HEK293T (cell line): ENCODE measurements around the gene TAF6L.
A peak's percentile ranks its signal among the peaks of the same experiment; 100 is the strongest.

ENCODE experiments used
- BHLHE40 ChIP-seq: fragments of 450-650 bp; IDR thresholded peaks from 2 replicates; pipeline ENCODE4 v1.6.1; 2016; ENCODE audit warnings: mild to moderate bottlenecking, moderate library complexity, borderline replicate concordance
- ELF4 ChIP-seq: fragments of 450-650 bp; IDR thresholded peaks from 2 replicates; pipeline ENCODE4 v1.6.1; 2017; ENCODE audit warnings: antibody characterized with exemption
- FOXM1 ChIP-seq: fragments of 450-650 bp; IDR thresholded peaks from 2 replicates; pipeline ENCODE4 v1.6.1; 2017; ENCODE audit warnings: mild to moderate bottlenecking, borderline replicate concordance
- HDGF ChIP-seq: fragments of 450-650 bp; IDR thresholded peaks from 2 replicates; pipeline ENCODE4 v1.6.1; 2017; ENCODE audit warnings: antibody characterized with exemption, borderline replicate concordance
- L3MBTL2 ChIP-seq: fragments of 450-650 bp; conservative IDR thresholded peaks from 2 replicates; pipeline ENCODE4 v1.6.1; 2016; ENCODE audit warnings: mild to moderate bottlenecking
- SUZ12 ChIP-seq: fragments of 450-650 bp; IDR thresholded peaks from 2 replicates; pipeline ENCODE4 v1.6.1; 2016; ENCODE audit warnings: mild to moderate bottlenecking

DNA sequence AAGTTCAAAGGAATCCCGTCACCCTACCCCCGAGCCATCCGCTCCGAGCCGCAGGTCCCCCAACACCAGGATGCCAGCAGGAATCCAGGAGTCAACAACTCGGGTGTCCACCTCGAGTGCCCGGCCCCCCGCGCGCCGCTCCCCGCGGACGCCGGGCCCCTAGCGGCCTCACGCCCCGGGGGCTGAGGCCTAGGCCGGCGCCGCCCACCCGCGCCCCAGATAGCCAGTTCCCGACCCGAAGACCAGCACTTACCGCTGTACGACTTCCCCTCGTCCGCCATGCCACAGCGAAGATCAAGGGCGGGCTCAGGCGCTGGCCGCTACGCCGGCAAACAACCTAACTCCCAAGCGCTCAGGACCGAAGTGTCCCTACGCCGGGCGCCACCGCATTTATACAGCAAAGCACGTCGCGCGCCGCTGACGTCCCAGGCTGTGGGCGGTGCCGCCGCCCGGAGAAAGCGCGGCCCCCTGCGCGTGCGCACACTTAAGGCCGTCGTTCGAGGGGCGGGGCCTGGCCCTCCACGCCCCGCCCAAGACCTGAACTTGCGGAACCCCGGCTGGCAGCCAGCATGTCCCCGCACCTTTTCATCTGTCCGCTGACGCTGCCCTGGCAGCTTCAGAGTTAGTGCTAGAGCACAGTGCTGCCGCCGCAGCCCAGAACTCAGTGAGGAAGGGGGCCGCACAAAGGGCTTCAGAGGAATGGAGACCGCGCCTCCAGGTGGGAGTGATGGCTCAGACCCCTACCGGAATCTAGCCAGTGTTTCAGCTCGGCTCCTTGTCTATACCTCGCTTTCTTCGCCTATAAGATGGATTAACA is 34.1 kb downstream of the TAF6L start, which contains the start of gene NXF1:
- TF ChIP-seq HDGF (no peak), BHLHE40 (no peak), ELF4 (peak; percentile 91), SUZ12 (no peak), FOXM1 (peak; percentile 55; the same call in 1 of the 2 replicates), L3MBTL2 (no peak)
